Pancreas (tissue), 10 donors: Measurements from ENCODE around the gene DYNLT5. TPM values are rescaled to one million over a fixed set of nuclear protein-coding genes. Genes with fewer than 3 reads are reported as not detected.
"Not testable (repeated sequence)": the region's sequence is repeated elsewhere in the genome, so short reads cannot be mapped to it uniquely, and the experiment has no call there.

ENCODE experiments used
- ATAC-seq, 4 donors: fragments of 200-7000 bp; cut with Tn5 transposase; one replicate each; pipeline versions ENCODE4 v1.8.0 to v1.9.1; 2020; ENCODE audit warnings: mild to moderate bottlenecking in 4 of 4, moderate library complexity in 4 of 4
- DNase-seq, 6 donors: peaks; one replicate each; pipeline ENCODE4 v3.0.0-alpha.2; 2020
- FAIRE-seq: peaks from 2 replicates; lab custom pipeline; 2012; peaks lifted over from hg19 to GRCh38; lab: Jason Lieb, UNC
- H3K27ac ChIP-seq, 4 donors: fragments of 200-600 bp; sonication (generic); 1 replicate in 3 of 4; 2 replicates in 1 of 4; pipeline versions ENCODE4 v1.5.0 to v1.8.0; 2020
- H3K27me3 ChIP-seq, 4 donors: fragments of 200-600 bp; one replicate each; pipeline ENCODE4 v1.8.0; 2021
- H3K36me3 ChIP-seq, 3 donors: fragments of 200-600 bp; sonication (generic) in 1 of 3; one replicate each; pipeline versions ENCODE4 v1.5.0 to v1.8.0; 2020 to 2021
- H3K4me1 ChIP-seq, 3 donors: fragments of 200-600 bp; one replicate each; pipeline ENCODE4 v1.8.0; 2021
- H3K4me3 ChIP-seq, 4 donors: fragments of 200-600 bp; sonication (generic) in 2 of 4; one replicate each; pipeline versions ENCODE4 v1.5.0 to v1.8.0; 2020 to 2021
- H3K9me3 ChIP-seq, 4 donors: fragments of 200-600 bp; one replicate each; pipeline ENCODE4 v1.8.0; 2021
- CTCF ChIP-seq, 4 donors: fragments of 200-600 bp; sonication (generic) in 3 of 4; IDR thresholded peaks; one replicate each; pipeline versions ENCODE4 v1.5.0 to v1.8.0; 2021; ENCODE audit warnings: antibody characterized with exemption in 4 of 4
- WGBS, 2 donors: extraction: QIAGEN DNeasy Blood & Tissue Kit; methylation state at CpG; one replicate each; pipeline ENCODE4 v1.1.7; 2013; 5-methylcytosine and 5-hydroxymethylcytosine counted together
- intact Hi-C, 3 donors: fragments of 100-400 bp; cut with DNase I; formaldehyde crosslinking; loops; one replicate each; pipeline versions ENCODE4 v1.11.1 to v1.14.2; 2022
- polyA plus RNA-seq, 2 donors: library from polyadenylated mRNA; stranded (reverse); fragments of 200-250 nt; gene quantifications; one replicate each; pipeline ENCODE4 v1.2.3, GENCODE V29; 2013
- total RNA-seq, 6 donors: library from RNA; stranded (reverse); fragmentation: NEBNext Ultra II Directional in 4 of 6; extraction: Animal tissue kit (Norgen Biotek cat#: 25700) in 4 of 6; gene quantifications; one replicate each; pipeline versions ENCODE4 v1.2.1 to v1.2.4, GENCODE V29; 2021 to 2023
- donor health status: healthy with polysubstance abuse.
- donor health status: DM: no; HTN: no; CAD: no; lungs with moderate emphysema.
- donor health status: DM: no; HTN: no; CAD: no.
- donor health status: control.
- donor health status: control.
- donor health status: Bipolar disorder and iron deficiency.
- donor health status: DM: yes; HTN: yes; CAD: no.
- donor health status: DM: no; HTN: no; CAD: no.
- donor health status: DM: no; HTN: no; CAD: no.
- donor health status: DM: yes; HTN: yes; CAD: no.

DYNLT5 gene
- total and polyA plus RNA-seq, 8 donors, result 0.19 to 0.72 (median 0.37) TPM; not detected in 2

- intact Hi-C loops, result no loop called here
- no peaks in the 10 kb centered on the region for H3K4me1 ChIP-seq
- no peaks in the 10 kb centered on the region for H3K9me3 ChIP-seq
- TF ChIP-seq CTCF (IDR thresholded peaks at IDR 0.05), result no peak
- H3K4me3 ChIP-seq, result no peak overlapping the region
- DNase-seq, result no peak
- ATAC-seq, result no peak
- no peaks in the 10 kb centered on the region for H3K36me3 ChIP-seq
- no peak for FAIRE-seq
- WGBS, 2 donors, result 44 to 55% methylated on average over 7 of the region's 7 CpGs
- no peak overlapping the region for H3K27ac ChIP-seq
- no peaks in the 10 kb centered on the region for H3K27me3 ChIP-seq
Observed at GRCh38 chr1:66733348-66734017, 18.8 kb upstream of the DYNLT5 start.

- DNase-seq, H3K27me3 ChIP-seq, H3K36me3 ChIP-seq, H3K4me1 ChIP-seq, FAIRE-seq, H3K9me3 ChIP-seq, ATAC-seq, H3K4me3 ChIP-seq, H3K27ac ChIP-seq, intact Hi-C loops: not testable (repeated sequence)
- WGBS, 2 donors, result 62 to 68% methylated on average over 6 of the region's 6 CpGs
Observed at GRCh38 chr1:66734531-66734930, 17.7 kb upstream of the DYNLT5 start.

- H3K36me3 ChIP-seq, result no peaks in the 10 kb centered on the region
- no peaks in the 10 kb centered on the region for H3K4me1 ChIP-seq
- H3K27me3 ChIP-seq, result no peaks in the 10 kb centered on the region
- WGBS, 2 donors, result 39 to 51% methylated on average over 2 of the region's 2 CpGs
- FAIRE-seq (no peak), ATAC-seq (no peak), DNase-seq (no peak)
- no peaks in the 10 kb centered on the region for H3K9me3 ChIP-seq
- H3K27ac ChIP-seq, result no peak overlapping the region
- H3K4me3 ChIP-seq, result no peak overlapping the region
- intact Hi-C loops, result no loop called here
- no peak for TF ChIP-seq CTCF (IDR thresholded peaks at IDR 0.05)
Observed at GRCh38 chr1:66737836-66738235, 14.4 kb upstream of the DYNLT5 start.

- H3K4me3 ChIP-seq, result no peak overlapping the region
- TF ChIP-seq CTCF (IDR thresholded peaks at IDR 0.05), result no peak
Observed at GRCh38 chr1:66739401-66740157, 12.7 kb upstream of the DYNLT5 start.

GRCh38 chr1:66745451-66745850 is 6.8 kb upstream of the DYNLT5 start:
- Histone ChIP-seq H3K27me3 (no peaks in the 10 kb centered on the region), H3K4me3 (no peak overlapping the region), H3K9me3 (no peaks in the 10 kb centered on the region), H3K27ac (no peak overlapping the region), H3K36me3 (no peaks in the 10 kb centered on the region), H3K4me1 (no peaks in the 10 kb centered on the region)
- DNase-seq, result no peak
- no peak for ATAC-seq
- no peak for TF ChIP-seq CTCF (IDR thresholded peaks at IDR 0.05)
- 46 to 61% methylated on average over 2 of the region's 2 CpGs for WGBS, 2 donors
- intact Hi-C loops, result no loop called here
- no peak for FAIRE-seq

More at GRCh38 chr1:66739401-66740157, 12.7 kb upstream of the DYNLT5 start:
- intact Hi-C loops, result no loop called here
- WGBS, 2 donors, result 82 to 88% methylated on average over 9 of the region's 9 CpGs
- Histone ChIP-seq H3K36me3 (no peaks in the 10 kb centered on the region), H3K9me3 (no peaks in the 10 kb centered on the region), H3K27ac (no peak overlapping the region), H3K27me3 (no peaks in the 10 kb centered on the region), H3K4me1 (no peaks in the 10 kb centered on the region)
- DNase-seq (no peak), FAIRE-seq (no peak), ATAC-seq (no peak)
